Measurements from ENCODE around the gene PHF19.

PHF19 gene

GRCh38 chr9:120820095-120820494 lies 56.9 kb downstream of the PHF19 start:
- H3K9me3 ChIP-seq (ENCODE audit: control insufficient read depth, low read length): no peaks in the 10 kb centered on the region
- H3K4me3 ChIP-seq (ENCODE audit: insufficient read depth, low read depth, low read length, poor library complexity, severe bottlenecking): no peak overlapping the region
- no peaks in the 10 kb centered on the region for H3K4me1 ChIP-seq (ENCODE audit: control insufficient read depth, insufficient read depth, low read length, poor library complexity, severe bottlenecking)
- H3K27me3 ChIP-seq (replicated peaks; ENCODE audit: control insufficient read depth, insufficient read depth, low read length, poor library complexity, severe bottlenecking): no peaks in the 10 kb centered on the region
- H3K36me3 ChIP-seq (ENCODE audit: control insufficient read depth, insufficient read depth, low read length): peaks cover 35% of the 10 kb centered on the region
- H3K27ac ChIP-seq (ENCODE audit: insufficient read depth, low read length, poor library complexity, severe bottlenecking): no peak overlapping the region
- DNase-seq: no peak

DNA sequence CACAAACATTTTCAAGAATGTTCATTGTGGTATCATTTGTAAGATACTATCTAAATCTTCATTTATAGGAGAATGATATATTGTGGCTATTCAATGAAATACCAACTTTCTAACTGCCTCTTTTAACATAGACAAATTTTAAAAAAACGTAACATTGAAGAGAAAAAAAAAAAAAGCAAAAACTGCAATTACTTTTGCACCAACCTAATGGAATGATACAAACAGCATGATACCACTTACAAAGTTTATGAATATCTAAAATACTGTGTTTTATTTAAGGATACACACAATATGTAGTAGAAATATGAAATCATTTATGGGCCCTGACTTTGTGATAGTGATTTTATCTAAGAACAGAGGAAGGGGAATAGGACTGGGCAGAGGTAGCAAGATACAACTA lies 58.4 kb downstream of the PHF19 start:
- H3K36me3 ChIP-seq (ENCODE audit: control insufficient read depth, insufficient read depth, low read length): peaks cover 26% of the 10 kb centered on the region
- no peaks in the 10 kb centered on the region for H3K4me1 ChIP-seq (ENCODE audit: control insufficient read depth, insufficient read depth, low read length, poor library complexity, severe bottlenecking)
- H3K27me3 ChIP-seq (replicated peaks; ENCODE audit: control insufficient read depth, insufficient read depth, low read length, poor library complexity, severe bottlenecking): no peaks in the 10 kb centered on the region
- H3K4me3 ChIP-seq (ENCODE audit: insufficient read depth, low read depth, low read length, poor library complexity, severe bottlenecking): no peak overlapping the region
- no peak for DNase-seq
- no peaks in the 10 kb centered on the region for H3K9me3 ChIP-seq (ENCODE audit: control insufficient read depth, low read length)
- no peak overlapping the region for H3K27ac ChIP-seq (ENCODE audit: insufficient read depth, low read length, poor library complexity, severe bottlenecking)

DNA sequence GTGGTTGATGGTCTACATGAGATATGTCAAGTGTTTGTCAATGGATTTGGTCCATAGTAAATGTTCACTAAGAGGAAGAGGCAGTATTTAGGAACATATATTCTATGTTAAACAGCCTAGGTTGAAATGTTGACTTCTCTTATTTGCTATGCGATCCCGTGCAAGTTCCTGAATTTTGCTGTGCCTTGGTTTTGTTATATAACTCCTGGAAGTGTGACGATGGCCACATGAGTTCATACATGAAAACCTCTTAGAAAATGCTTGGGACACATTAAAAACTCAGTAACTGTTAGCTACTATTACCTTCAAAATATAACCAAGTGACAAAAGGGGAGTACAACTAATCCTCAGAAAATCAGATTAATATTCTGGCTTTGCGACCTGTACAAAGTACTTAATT lies 61.9 kb downstream of the PHF19 start:
- peaks cover 12% of the 10 kb centered on the region for H3K36me3 ChIP-seq (ENCODE audit: control insufficient read depth, insufficient read depth, low read length)
- no peak overlapping the region for H3K27ac ChIP-seq (ENCODE audit: insufficient read depth, low read length, poor library complexity, severe bottlenecking)
- H3K9me3 ChIP-seq (ENCODE audit: control insufficient read depth, low read length): no peaks in the 10 kb centered on the region
- no peaks in the 10 kb centered on the region for H3K4me1 ChIP-seq (ENCODE audit: control insufficient read depth, insufficient read depth, low read length, poor library complexity, severe bottlenecking)
- no peak overlapping the region for H3K4me3 ChIP-seq (ENCODE audit: insufficient read depth, low read depth, low read length, poor library complexity, severe bottlenecking)
- no peaks in the 10 kb centered on the region for H3K27me3 ChIP-seq (replicated peaks; ENCODE audit: control insufficient read depth, insufficient read depth, low read length, poor library complexity, severe bottlenecking)
- no peak for DNase-seq

GRCh38 chr9:120808931-120809330 lies 68.1 kb downstream of the PHF19 start:
- no peaks in the 10 kb centered on the region for H3K4me1 ChIP-seq (ENCODE audit: control insufficient read depth, insufficient read depth, low read length, poor library complexity, severe bottlenecking)
- no peaks in the 10 kb centered on the region for H3K27me3 ChIP-seq (replicated peaks; ENCODE audit: control insufficient read depth, insufficient read depth, low read length, poor library complexity, severe bottlenecking)
- H3K36me3 ChIP-seq (ENCODE audit: control insufficient read depth, insufficient read depth, low read length): no peaks in the 10 kb centered on the region
- no peak overlapping the region for H3K4me3 ChIP-seq (ENCODE audit: insufficient read depth, low read depth, low read length, poor library complexity, severe bottlenecking)
- no peak for DNase-seq
- no peak overlapping the region for H3K27ac ChIP-seq (ENCODE audit: insufficient read depth, low read length, poor library complexity, severe bottlenecking)
- H3K9me3 ChIP-seq (ENCODE audit: control insufficient read depth, low read length): peaks cover 7% of the 10 kb centered on the region

DNA sequence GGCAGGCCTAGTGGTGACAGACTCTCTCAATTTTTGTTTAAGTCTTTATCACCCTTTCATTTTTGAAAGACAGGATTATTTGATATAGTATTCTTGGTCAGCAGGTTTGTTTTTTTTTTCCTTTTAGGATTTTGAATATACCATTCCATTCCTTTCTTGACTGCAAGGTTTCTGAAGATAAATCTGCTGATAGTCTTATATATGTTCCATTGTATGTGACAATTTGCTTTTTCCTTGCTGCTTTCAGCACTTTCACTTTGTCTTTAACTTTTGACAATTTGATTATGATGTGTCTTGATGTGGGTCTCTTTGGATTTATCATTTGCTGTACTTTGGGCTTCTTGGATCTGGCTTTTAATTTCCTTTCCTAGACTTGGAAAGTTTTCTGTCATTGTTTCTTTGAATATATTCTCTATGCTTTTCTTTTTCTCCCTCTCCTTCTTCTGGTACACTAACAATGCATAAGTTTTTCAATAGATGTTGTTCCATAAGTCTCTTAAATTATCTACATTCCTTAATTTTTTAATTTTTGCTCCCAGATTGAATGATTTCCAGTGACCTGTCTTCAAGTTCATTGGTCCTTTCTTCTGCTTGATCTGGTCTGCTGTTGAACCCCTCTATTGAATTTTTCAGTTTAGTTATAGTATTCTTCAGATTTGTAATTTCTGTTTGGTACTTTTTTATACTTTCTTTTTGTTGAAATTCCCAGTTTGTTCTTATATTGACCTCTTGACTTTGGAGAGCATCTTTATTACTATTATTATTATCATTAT lies 69.2 kb downstream of the PHF19 start:
- no peaks in the 10 kb centered on the region for H3K27me3 ChIP-seq (replicated peaks; ENCODE audit: control insufficient read depth, insufficient read depth, low read length, poor library complexity, severe bottlenecking)
- DNase-seq: no peak
- no peak overlapping the region for H3K27ac ChIP-seq (ENCODE audit: insufficient read depth, low read length, poor library complexity, severe bottlenecking)
- H3K4me1 ChIP-seq (ENCODE audit: control insufficient read depth, insufficient read depth, low read length, poor library complexity, severe bottlenecking): no peaks in the 10 kb centered on the region
- peaks cover 7% of the 10 kb centered on the region for H3K9me3 ChIP-seq (ENCODE audit: control insufficient read depth, low read length)
- no peaks in the 10 kb centered on the region for H3K36me3 ChIP-seq (ENCODE audit: control insufficient read depth, insufficient read depth, low read length)
- H3K4me3 ChIP-seq (ENCODE audit: insufficient read depth, low read depth, low read length, poor library complexity, severe bottlenecking): no peak overlapping the region
